ENCODE measurements around the gene SAMD5. TPM values are rescaled to one million over a fixed set of nuclear protein-coding genes. Genes with fewer than 3 reads are reported as not detected.

The SAMD5 gene
- polyA plus RNA-seq, 1 experiment: 3.1 TPM

- Histone ChIP-seq H3K4me3 (ENCODE audit: low read depth, low read length) (no peak overlapping the region), H3K27ac (ENCODE audit: low read depth, low read length) (no peak overlapping the region), H3K27me3 (ENCODE audit: control insufficient read depth, insufficient read depth, low read length) (no peaks in the 10 kb centered on the region), H3K9me3 (ENCODE audit: control insufficient read depth, insufficient read depth, low read length) (no peaks in the 10 kb centered on the region)
- no peak for DNase-seq (ENCODE audit: low read depth, low spot score)
- POLR2A ChIA-PET: no interaction called here
- TF ChIP-seq, protein P1, sequence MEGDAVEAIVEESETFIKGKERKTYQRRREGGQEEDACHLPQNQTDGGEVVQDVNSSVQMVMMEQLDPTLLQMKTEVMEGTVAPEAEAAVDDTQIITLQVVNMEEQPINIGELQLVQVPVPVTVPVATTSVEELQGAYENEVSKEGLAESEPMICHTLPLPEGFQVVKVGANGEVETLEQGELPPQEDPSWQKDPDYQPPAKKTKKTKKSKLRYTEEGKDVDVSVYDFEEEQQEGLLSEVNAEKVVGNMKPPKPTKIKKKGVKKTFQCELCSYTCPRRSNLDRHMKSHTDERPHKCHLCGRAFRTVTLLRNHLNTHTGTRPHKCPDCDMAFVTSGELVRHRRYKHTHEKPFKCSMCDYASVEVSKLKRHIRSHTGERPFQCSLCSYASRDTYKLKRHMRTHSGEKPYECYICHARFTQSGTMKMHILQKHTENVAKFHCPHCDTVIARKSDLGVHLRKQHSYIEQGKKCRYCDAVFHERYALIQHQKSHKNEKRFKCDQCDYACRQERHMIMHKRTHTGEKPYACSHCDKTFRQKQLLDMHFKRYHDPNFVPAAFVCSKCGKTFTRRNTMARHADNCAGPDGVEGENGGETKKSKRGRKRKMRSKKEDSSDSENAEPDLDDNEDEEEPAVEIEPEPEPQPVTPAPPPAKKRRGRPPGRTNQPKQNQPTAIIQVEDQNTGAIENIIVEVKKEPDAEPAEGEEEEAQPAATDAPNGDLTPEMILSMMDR (IDR thresholded peaks at IDR 0.05; ENCODE audit: low read depth, low read length): no peak
- CTCF ChIA-PET: no interaction called here
These were observed 39.9 kb upstream of the SAMD5 start for GRCh38 chr6:147468634-147469033.

GRCh38 chr6:147479857-147480256, 28.6 kb upstream of the SAMD5 start:
- Histone ChIP-seq H3K4me3 (ENCODE audit: low read depth, low read length) (no peak overlapping the region), H3K27ac (ENCODE audit: low read depth, low read length) (no peak overlapping the region), H3K27me3 (ENCODE audit: control insufficient read depth, insufficient read depth, low read length) (no peaks in the 10 kb centered on the region), H3K9me3 (ENCODE audit: control insufficient read depth, insufficient read depth, low read length) (no peaks in the 10 kb centered on the region)
- TF ChIP-seq, protein P1 (IDR thresholded peaks at IDR 0.05; ENCODE audit: low read depth, low read length): no peak
- DNase-seq (ENCODE audit: low read depth, low spot score): no peak
- CTCF ChIA-PET: no interaction called here
- POLR2A ChIA-PET: no interaction called here

- TF ChIP-seq, protein P1 (IDR thresholded peaks at IDR 0.05; ENCODE audit: low read depth, low read length): no peak
- H3K4me3 ChIP-seq (ENCODE audit: low read depth, low read length): no peak overlapping the region
- H3K27ac ChIP-seq (ENCODE audit: low read depth, low read length): no peak overlapping the region
- CTCF ChIA-PET: no interaction called here
- H3K27me3 ChIP-seq (ENCODE audit: control insufficient read depth, insufficient read depth, low read length): peaks cover 5% of the 10 kb centered on the region
- no peaks in the 10 kb centered on the region for H3K9me3 ChIP-seq (ENCODE audit: control insufficient read depth, insufficient read depth, low read length)
- POLR2A ChIA-PET: no interaction called here
- DNase-seq (ENCODE audit: low read depth, low spot score): no peak
These were observed 21.8 kb upstream of the SAMD5 start for GRCh38 chr6:147486683-147487082.

DNA sequence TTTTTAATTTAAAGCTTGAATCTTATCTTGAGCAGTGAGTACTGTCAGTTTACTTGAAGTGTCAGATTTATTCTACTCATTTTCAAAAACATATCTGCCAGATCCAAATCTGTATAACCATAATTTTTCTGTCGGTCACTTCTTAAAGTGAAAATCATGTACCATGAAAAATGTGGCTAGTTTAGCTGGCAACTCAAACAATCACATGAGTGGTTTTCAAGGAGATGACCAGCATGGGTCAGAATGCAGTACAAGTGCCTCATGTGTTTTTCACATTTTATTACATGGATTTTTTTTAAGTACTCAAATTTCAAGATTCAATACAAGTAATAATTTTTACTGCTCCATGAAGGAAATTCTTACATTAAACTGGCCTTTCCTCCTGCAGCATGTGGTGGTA, 11.0 kb upstream of the SAMD5 start:
- no peak for DNase-seq (ENCODE audit: low read depth, low spot score)
- no peak overlapping the region for H3K4me3 ChIP-seq (ENCODE audit: low read depth, low read length)
- no peak overlapping the region for H3K27ac ChIP-seq (ENCODE audit: low read depth, low read length)
- H3K9me3 ChIP-seq (ENCODE audit: control insufficient read depth, insufficient read depth, low read length): no peaks in the 10 kb centered on the region; the same call in 1 of the 2 replicates
- TF ChIP-seq, protein P1 (IDR thresholded peaks at IDR 0.05; ENCODE audit: low read depth, low read length): no peak
- ChIA-PET CTCF (interaction anchor here (1.5 kb wide), 1 partner anchor 10 kb away, joined by 5 read pairs; no protein-coding TSS in a partner anchor), POLR2A (no interaction called here)
- peaks cover under 1% of the 10 kb centered on the region for H3K27me3 ChIP-seq (ENCODE audit: control insufficient read depth, insufficient read depth, low read length)

GRCh38 chr6:147503587-147503986, 4.9 kb upstream of the SAMD5 start:
- ChIA-PET POLR2A (no interaction called here), CTCF (interaction anchor here (0.9 to 2.2 kb wide), 3 partner anchors 662 to 674 kb away, joined by 3 to 12 read pairs (median 3); no protein-coding TSS in a partner anchor)
- no peak overlapping the region for H3K4me3 ChIP-seq (ENCODE audit: low read depth, low read length)
- TF ChIP-seq, protein P1 (IDR thresholded peaks at IDR 0.05; ENCODE audit: low read depth, low read length): no peak
- no peak overlapping the region for H3K27ac ChIP-seq (ENCODE audit: low read depth, low read length)
- no peaks in the 10 kb centered on the region for H3K9me3 ChIP-seq (ENCODE audit: control insufficient read depth, insufficient read depth, low read length)
- peaks cover 22% of the 10 kb centered on the region for H3K27me3 ChIP-seq (ENCODE audit: control insufficient read depth, insufficient read depth, low read length)
- no peak for DNase-seq (ENCODE audit: low read depth, low spot score)

Data from AG04450 (cell line).